GM21447 (cell line): ENCODE results near the gene TOM1L2.

ENCODE experiments used
- ATAC-seq: cut with Tn5 transposase; IDR thresholded peaks from one replicate; pipeline ENCODE4 v1.9.1; 2021; ENCODE audit not compliant: unreplicated experiment

The TOM1L2 gene

GRCh38 chr17:17851103-17852002, 120.8 kb downstream of the TOM1L2 start:
- no peak for ATAC-seq

GRCh38 chr17:17849845-17850373, 122.3 kb downstream of the TOM1L2 start:
- peak; percentile 39 for ATAC-seq

- peak; percentile 49 for ATAC-seq
These were observed 122.9 kb downstream of the TOM1L2 start for GRCh38 chr17:17849147-17849820.

- ATAC-seq, result no peak
These were observed 123.7 kb downstream of the TOM1L2 start for GRCh38 chr17:17848311-17849082.

GRCh38 chr17:17847726-17848125, 124.5 kb downstream of the TOM1L2 start:
- no peak for ATAC-seq

- ATAC-seq, result no peak
These were observed 125.0 kb downstream of the TOM1L2 start for GRCh38 chr17:17847118-17847689.

GRCh38 chr17:17846645-17847044, 125.6 kb downstream of the TOM1L2 start:
- no peak for ATAC-seq

- no peak for ATAC-seq
These were observed 126.2 kb downstream of the TOM1L2 start for GRCh38 chr17:17846003-17846402.

- no peak for ATAC-seq
These were observed 127.0 kb downstream of the TOM1L2 start for GRCh38 chr17:17845046-17845775.

- no peak for ATAC-seq
These were observed 127.7 kb downstream of the TOM1L2 start for GRCh38 chr17:17844500-17844899.

- ATAC-seq, result no peak
These were observed 128.1 kb downstream of the TOM1L2 start for GRCh38 chr17:17844079-17844478.

- no peak for ATAC-seq
These were observed 129.1 kb downstream of the TOM1L2 start for GRCh38 chr17:17843096-17843495.

- no peak for ATAC-seq
These were observed 129.9 kb downstream of the TOM1L2 start for GRCh38 chr17:17842111-17842876.

- ATAC-seq, result no peak
These were observed 130.6 kb downstream of the TOM1L2 start for GRCh38 chr17:17841601-17842025.

GRCh38 chr17:17840751-17841591, 131.2 kb downstream of the TOM1L2 start:
- no peak for ATAC-seq

- peak; percentile 46 for ATAC-seq
These were observed 132.2 kb downstream of the TOM1L2 start for GRCh38 chr17:17839791-17840707.
